RWPE2 (cell line): ENCODE data around the gene VPS41.

Experiments
- ATAC-seq: fragments of 200-7000 bp; cut with Tn5 transposase; 3 replicates; pipeline ENCODE4 v1.9.1; 2021; ENCODE audit warnings: low read depth
- DNase-seq: peaks from one replicate; pipeline ENCODE4 v3.0.0-alpha.2; 2020; ENCODE audit warnings: low spot score
- H3K27ac ChIP-seq: fragments of 450-650 bp; 2 replicates; pipeline ENCODE4 v1.5.1; 2017; ENCODE audit warnings: mild to moderate bottlenecking; ENCODE audit not compliant: poor library complexity, severe bottlenecking
- H3K27me3 ChIP-seq: fragments of 250-450 bp; sonication (Bioruptor Pico); 2 replicates; pipeline ENCODE4 v1.5.1; 2021; ENCODE audit warnings: mild to moderate bottlenecking, moderate library complexity; ENCODE audit not compliant: insufficient read depth, poor library complexity, severe bottlenecking
- H3K36me3 ChIP-seq: fragments of 250-450 bp; sonication (Bioruptor Pico); 2 replicates; pipeline ENCODE4 v1.5.1; 2020; ENCODE audit warnings: low read depth, mild to moderate bottlenecking, moderate library complexity
- H3K4me1 ChIP-seq: fragments of 250-450 bp; sonication (Bioruptor Pico); 2 replicates; pipeline ENCODE4 v1.5.1; 2021; ENCODE audit warnings: mild to moderate bottlenecking, moderate library complexity; ENCODE audit not compliant: insufficient read depth, poor library complexity, severe bottlenecking
- H3K4me3 ChIP-seq: fragments of 250-450 bp; sonication (Bioruptor Pico); 2 replicates; pipeline ENCODE4 v1.5.1; 2021; ENCODE audit warnings: mild to moderate bottlenecking, moderate library complexity; ENCODE audit not compliant: severe bottlenecking
- H3K9me3 ChIP-seq: fragments of 250-450 bp; sonication (Bioruptor Pico); 2 replicates; pipeline ENCODE4 v1.5.1; 2021; ENCODE audit warnings: mild to moderate bottlenecking, moderate library complexity; ENCODE audit not compliant: severe bottlenecking
- TF ChIP-seq, protein P1 (sequence below): fragments of 450-650 bp; IDR thresholded peaks from one replicate; pipeline ENCODE4 v1.5.1; 2017; ENCODE audit warnings: mild to moderate bottlenecking, moderate library complexity; ENCODE audit not compliant: poor library complexity, severe bottlenecking

Gene VPS41

GRCh38 chr7:38751416-38751815 is 157.6 kb downstream of the VPS41 start:
- Histone ChIP-seq H3K4me3 (no peak overlapping the region), H3K27me3 (no peaks in the 10 kb centered on the region), H3K4me1 (no peaks in the 10 kb centered on the region), H3K27ac (no peak overlapping the region), H3K9me3 (no peaks in the 10 kb centered on the region), H3K36me3 (peaks cover 8% of the 10 kb centered on the region)
- DNase-seq (no peak), ATAC-seq (no peak)
- TF ChIP-seq, protein P1, sequence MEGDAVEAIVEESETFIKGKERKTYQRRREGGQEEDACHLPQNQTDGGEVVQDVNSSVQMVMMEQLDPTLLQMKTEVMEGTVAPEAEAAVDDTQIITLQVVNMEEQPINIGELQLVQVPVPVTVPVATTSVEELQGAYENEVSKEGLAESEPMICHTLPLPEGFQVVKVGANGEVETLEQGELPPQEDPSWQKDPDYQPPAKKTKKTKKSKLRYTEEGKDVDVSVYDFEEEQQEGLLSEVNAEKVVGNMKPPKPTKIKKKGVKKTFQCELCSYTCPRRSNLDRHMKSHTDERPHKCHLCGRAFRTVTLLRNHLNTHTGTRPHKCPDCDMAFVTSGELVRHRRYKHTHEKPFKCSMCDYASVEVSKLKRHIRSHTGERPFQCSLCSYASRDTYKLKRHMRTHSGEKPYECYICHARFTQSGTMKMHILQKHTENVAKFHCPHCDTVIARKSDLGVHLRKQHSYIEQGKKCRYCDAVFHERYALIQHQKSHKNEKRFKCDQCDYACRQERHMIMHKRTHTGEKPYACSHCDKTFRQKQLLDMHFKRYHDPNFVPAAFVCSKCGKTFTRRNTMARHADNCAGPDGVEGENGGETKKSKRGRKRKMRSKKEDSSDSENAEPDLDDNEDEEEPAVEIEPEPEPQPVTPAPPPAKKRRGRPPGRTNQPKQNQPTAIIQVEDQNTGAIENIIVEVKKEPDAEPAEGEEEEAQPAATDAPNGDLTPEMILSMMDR = no peak

- Histone ChIP-seq H3K27me3 (no peaks in the 10 kb centered on the region), H3K36me3 (peaks cover 19% of the 10 kb centered on the region), H3K4me1 (peaks cover 7% of the 10 kb centered on the region), H3K9me3 (no peaks in the 10 kb centered on the region), H3K4me3 (no peak overlapping the region), H3K27ac (no peak overlapping the region)
- TF ChIP-seq, protein P1 = peak; percentile 65
- no peak for ATAC-seq
- no peak for DNase-seq
Observed at GRCh38 chr7:38748056-38748610, 160.9 kb downstream of the VPS41 start.

DNA sequence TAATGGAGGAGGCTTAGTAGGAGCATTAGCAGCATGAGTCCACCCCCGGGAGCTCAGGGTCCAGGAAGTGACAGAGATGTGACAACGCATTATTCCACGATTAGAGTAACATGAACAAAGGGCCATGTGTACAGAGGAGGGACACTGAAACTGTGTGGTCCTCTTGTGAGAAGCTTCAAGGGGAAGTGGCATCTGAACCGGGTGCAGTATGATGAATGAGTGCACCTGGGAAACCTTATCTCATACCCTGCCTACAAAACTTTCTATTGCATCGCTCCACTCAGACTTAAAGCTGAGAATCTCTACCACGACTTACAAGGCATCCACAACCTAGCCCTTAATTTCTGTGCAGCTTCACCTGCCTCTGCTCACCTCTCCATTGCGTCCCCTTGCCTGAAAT is 162.6 kb downstream of the VPS41 start:
- no peak overlapping the region for H3K4me3 ChIP-seq
- no peak for DNase-seq

DNA sequence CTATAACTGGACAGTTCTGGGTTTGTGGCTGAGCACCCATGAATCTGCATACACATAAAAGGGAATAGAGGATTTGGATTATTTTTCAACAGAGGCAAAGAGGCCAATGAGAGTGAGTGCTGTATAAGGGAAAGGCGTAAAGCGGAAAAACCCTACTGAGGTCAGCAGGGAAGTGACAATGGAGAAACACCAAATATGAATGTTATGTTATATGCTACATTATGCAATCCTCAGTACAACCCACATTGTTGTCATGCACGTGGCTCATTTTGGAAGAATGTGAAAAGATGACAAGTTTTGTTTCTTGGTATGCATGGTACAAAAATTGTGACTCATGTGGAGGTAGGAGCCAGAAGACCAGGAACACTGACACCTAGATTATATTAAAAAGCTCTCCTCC is 164.2 kb downstream of the VPS41 start:
- Histone ChIP-seq H3K4me1 (peaks cover 7% of the 10 kb centered on the region), H3K27me3 (no peaks in the 10 kb centered on the region), H3K27ac (no peak overlapping the region), H3K9me3 (no peaks in the 10 kb centered on the region), H3K36me3 (peaks cover 35% of the 10 kb centered on the region), H3K4me3 (no peak overlapping the region)
- peak; percentile 75 for ATAC-seq
- TF ChIP-seq, protein P1 = no peak
- no peak for DNase-seq

More for the DNA sequence above, 162.6 kb downstream of the VPS41 start:
- Histone ChIP-seq H3K4me1 (peaks cover 7% of the 10 kb centered on the region), H3K36me3 (peaks cover 28% of the 10 kb centered on the region), H3K27ac (no peak overlapping the region), H3K9me3 (no peaks in the 10 kb centered on the region), H3K27me3 (no peaks in the 10 kb centered on the region)
- TF ChIP-seq, protein P1 = no peak
- ATAC-seq = no peak

GRCh38 chr7:38743899-38744298 is 165.1 kb downstream of the VPS41 start:
- no peak for DNase-seq
- no peak for ATAC-seq
- Histone ChIP-seq H3K4me3 (no peak overlapping the region), H3K9me3 (no peaks in the 10 kb centered on the region), H3K27ac (no peak overlapping the region), H3K27me3 (no peaks in the 10 kb centered on the region), H3K4me1 (peaks cover 7% of the 10 kb centered on the region), H3K36me3 (peaks cover 35% of the 10 kb centered on the region)
- TF ChIP-seq, protein P1 = no peak
